Measurements from ENCODE around the gene OVCH2. TPM values are rescaled to one million over a fixed set of nuclear protein-coding genes. Genes with fewer than 3 reads are reported as not detected.

The OVCH2 gene
- total and polyA plus RNA-seq, 2 experiments from 2014 or later = 0.34 TPM; not detected in 1

DNA sequence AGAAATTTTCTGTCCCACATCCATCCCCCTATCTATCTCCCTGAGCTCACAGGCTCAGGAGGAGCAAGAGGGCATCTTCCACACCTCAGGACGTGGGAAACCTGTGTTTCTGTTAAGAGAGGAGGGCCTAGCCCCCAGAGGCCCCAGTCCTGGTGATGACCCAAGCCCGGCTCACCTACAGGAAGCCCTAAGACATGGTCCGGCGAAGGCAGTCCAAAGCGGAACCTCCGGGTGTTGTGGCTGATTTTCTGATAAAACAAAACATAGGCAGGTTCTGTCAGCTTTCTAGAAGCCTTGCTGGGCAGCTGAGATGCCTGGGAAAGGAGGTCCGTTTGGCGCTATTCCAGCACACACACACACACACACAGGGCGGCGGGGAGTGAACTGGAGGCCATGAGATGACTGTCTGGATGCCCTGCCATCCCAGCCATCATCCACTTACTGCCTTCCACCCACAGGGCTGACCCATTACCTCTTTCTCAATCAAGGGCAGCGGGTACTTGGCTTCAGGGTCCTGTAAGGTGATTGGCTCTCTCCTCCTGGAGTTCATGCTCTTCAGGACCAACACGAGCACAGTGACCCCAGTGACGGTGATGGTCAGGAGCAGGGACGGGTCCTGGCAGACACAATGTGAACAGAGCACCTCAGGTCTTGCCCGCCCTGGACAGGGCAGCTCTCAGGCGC lies 33.9 kb downstream of the OVCH2 start:
- Histone ChIP-seq H2AFZ (no peak overlapping the region), H3K27ac (no peak overlapping the region), H3K4me1 (ENCODE audit: insufficient read depth) (peaks cover 14% of the 10 kb centered on the region), H3K4me3 (no peak overlapping the region), H3K36me3 (ENCODE audit: low read depth) (no peaks in the 10 kb centered on the region), H3K9ac (no peak overlapping the region), H3F3A (ENCODE audit: insufficient read depth) (peaks cover 28% of the 10 kb centered on the region), H3K9me2 (ENCODE audit: insufficient read depth) (no peaks in the 10 kb centered on the region), H3K9me3 (ENCODE audit: low read depth) (no peaks in the 10 kb centered on the region), H4K20me1 (ENCODE audit: insufficient read depth) (no peaks in the 10 kb centered on the region), H3K27me3 (replicated peaks; ENCODE audit: insufficient read depth) (no peaks in the 10 kb centered on the region), H3K79me2 (ENCODE audit: insufficient read depth) (no peaks in the 10 kb centered on the region), H3K4me2 (ENCODE audit: unreplicated experiment) (no peak overlapping the region)
- WGBS, 2 experiments (ENCODE audit: low coverage in 1 of 2, low lambda C conversion rate in 2 of 2, missing lambda C conversion rate in 2 of 2) = 94 to 95% methylated on average over 16 of the region's 16 CpGs
- DNase-seq = no peak
- in situ Hi-C loops (cut with MboI) = no loop called here
- no peak for TF ChIP-seq EZH2phosphoT487 (IDR thresholded peaks at IDR 0.05; ENCODE audit: insufficient read depth, low read depth)
- no peak for TF ChIP-seq EZH2 (IDR thresholded peaks at IDR 0.05; ENCODE audit: insufficient read depth, poor library complexity, severe bottlenecking)

DNA sequence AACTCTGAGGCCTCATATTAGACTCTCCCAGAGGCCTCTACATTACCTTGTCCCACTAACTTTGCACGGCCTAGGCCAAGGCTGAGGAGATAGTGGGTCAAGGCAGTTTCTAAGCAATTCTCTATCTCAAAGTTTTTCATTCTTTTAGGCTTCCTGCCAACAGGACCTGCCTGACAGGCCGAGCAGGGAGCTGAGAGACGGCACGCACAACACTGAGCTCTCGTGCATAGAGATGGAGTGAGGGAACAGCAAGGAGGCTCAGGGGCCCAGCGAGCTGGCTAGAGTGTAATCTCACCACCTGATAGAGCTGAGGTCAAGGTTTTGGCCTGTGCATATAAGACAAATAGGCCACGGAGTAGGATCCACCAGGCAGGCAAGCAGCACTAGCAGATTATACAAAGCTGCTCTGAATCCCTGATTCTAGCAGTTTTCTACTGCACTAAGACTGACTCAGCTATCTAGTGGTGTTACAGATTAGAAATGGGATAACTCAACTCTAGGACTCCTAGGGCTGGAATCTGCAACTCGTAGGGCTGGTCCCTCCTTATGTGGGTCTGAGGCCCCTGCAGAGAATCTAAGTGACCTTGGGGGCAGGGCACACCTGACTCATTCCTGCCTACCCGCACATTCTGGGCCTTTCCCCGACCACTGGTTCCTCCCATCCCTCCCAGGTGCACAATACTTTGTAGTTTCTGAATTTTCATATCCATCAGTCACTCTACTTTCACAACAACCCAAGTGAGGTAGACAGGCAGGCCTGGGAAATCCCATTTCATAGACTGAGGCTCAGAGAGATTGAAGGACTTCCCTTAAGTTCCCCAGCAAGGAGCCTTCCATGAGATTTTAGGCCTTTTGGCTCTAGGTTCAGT lies 34.7 kb downstream of the OVCH2 start:
- Histone ChIP-seq H3K9me3 (ENCODE audit: low read depth) (no peaks in the 10 kb centered on the region), H3K36me3 (ENCODE audit: low read depth) (no peaks in the 10 kb centered on the region), H3K27ac (no peak overlapping the region), H3K9me2 (ENCODE audit: insufficient read depth) (no peaks in the 10 kb centered on the region), H3K4me2 (ENCODE audit: unreplicated experiment) (no peak overlapping the region), H3K9ac (no peak overlapping the region), H3K4me3 (no peak overlapping the region), H3K4me1 (ENCODE audit: insufficient read depth) (peaks cover 5% of the 10 kb centered on the region), H3K79me2 (ENCODE audit: insufficient read depth) (no peaks in the 10 kb centered on the region), H3K27me3 (replicated peaks; ENCODE audit: insufficient read depth) (no peaks in the 10 kb centered on the region), H3F3A (ENCODE audit: insufficient read depth) (peaks cover 20% of the 10 kb centered on the region), H4K20me1 (ENCODE audit: insufficient read depth) (no peaks in the 10 kb centered on the region), H2AFZ (no peak overlapping the region)
- WGBS, 2 experiments (ENCODE audit: low coverage in 1 of 2, low lambda C conversion rate in 2 of 2, missing lambda C conversion rate in 2 of 2) = 89 to 94% methylated on average over 10 of the region's 10 CpGs
- TF ChIP-seq EZH2phosphoT487 (IDR thresholded peaks at IDR 0.05; ENCODE audit: insufficient read depth, low read depth) = no peak
- no peak for TF ChIP-seq EZH2 (IDR thresholded peaks at IDR 0.05; ENCODE audit: insufficient read depth, poor library complexity, severe bottlenecking)
- no peak for DNase-seq
- in situ Hi-C loops (cut with MboI) = no loop called here

DNA sequence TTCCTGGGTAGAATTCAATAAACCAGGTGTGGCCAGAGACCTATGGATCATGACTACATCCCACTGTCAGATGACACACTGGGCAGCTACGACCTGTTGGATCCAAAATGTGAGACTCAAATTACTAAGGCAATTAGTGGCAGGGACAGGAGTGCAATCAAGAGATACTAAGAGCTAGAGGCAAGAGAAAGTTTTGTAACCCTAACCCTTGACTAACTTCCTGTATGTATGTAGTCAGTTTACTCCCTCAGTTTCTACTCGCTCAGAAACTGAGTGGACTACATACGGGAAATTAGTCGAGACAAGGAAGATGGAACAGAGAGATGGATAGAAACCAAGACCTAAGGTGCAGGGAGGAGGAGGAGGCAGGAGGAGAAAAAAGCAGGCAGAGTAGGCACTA lies 35.6 kb downstream of the OVCH2 start:
- H3K27me3 ChIP-seq (replicated peaks; ENCODE audit: insufficient read depth) = no peaks in the 10 kb centered on the region
- no peaks in the 10 kb centered on the region for H3K36me3 ChIP-seq (ENCODE audit: low read depth)
- peaks cover 10% of the 10 kb centered on the region for H3F3A ChIP-seq (ENCODE audit: insufficient read depth)
- no peaks in the 10 kb centered on the region for H3K79me2 ChIP-seq (ENCODE audit: insufficient read depth)
- no peak overlapping the region for H3K4me2 ChIP-seq (ENCODE audit: unreplicated experiment)
- no peaks in the 10 kb centered on the region for H3K9me2 ChIP-seq (ENCODE audit: insufficient read depth)
- in situ Hi-C loops (cut with MboI) = no loop called here
- H3K27ac ChIP-seq = no peak overlapping the region
- no peak for DNase-seq
- no peaks in the 10 kb centered on the region for H3K9me3 ChIP-seq (ENCODE audit: low read depth)
- H4K20me1 ChIP-seq (ENCODE audit: insufficient read depth) = no peaks in the 10 kb centered on the region
- WGBS, 2 experiments (ENCODE audit: low coverage in 1 of 2, low lambda C conversion rate in 2 of 2, missing lambda C conversion rate in 2 of 2) = 67 to 73% methylated on average over 4 of the region's 4 CpGs
- no peak overlapping the region for H3K4me3 ChIP-seq
- H3K4me1 ChIP-seq (ENCODE audit: insufficient read depth) = no peaks in the 10 kb centered on the region
- H2AFZ ChIP-seq = no peak overlapping the region
- TF ChIP-seq EZH2phosphoT487 (IDR thresholded peaks at IDR 0.05; ENCODE audit: insufficient read depth, low read depth) (no peak), EZH2 (IDR thresholded peaks at IDR 0.05; ENCODE audit: insufficient read depth, poor library complexity, severe bottlenecking) (no peak)
- no peak overlapping the region for H3K9ac ChIP-seq

DNA sequence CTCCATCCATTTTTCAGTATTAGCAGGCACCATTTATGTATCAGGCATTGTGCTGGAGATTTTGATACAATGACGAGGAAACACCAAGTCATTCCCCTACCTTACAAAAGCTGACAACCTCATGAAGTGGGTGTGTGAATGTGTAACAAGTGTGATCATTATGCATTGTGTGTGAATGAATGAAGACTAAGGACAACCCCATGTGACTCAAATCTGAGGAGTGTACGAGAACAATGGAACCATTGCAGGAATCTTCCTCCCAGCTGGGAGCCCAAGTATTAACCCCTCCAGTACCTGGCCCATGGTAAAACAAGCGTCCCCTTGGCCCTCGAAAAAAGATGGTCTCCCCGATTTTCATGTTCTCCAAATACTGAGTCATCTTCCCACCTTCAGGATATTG lies 37.4 kb downstream of the OVCH2 start:
- Histone ChIP-seq H3K79me2 (ENCODE audit: insufficient read depth) (no peaks in the 10 kb centered on the region), H3K27me3 (replicated peaks; ENCODE audit: insufficient read depth) (no peaks in the 10 kb centered on the region), H3K4me2 (ENCODE audit: unreplicated experiment) (no peak overlapping the region), H3F3A (ENCODE audit: insufficient read depth) (no peaks in the 10 kb centered on the region), H3K36me3 (ENCODE audit: low read depth) (no peaks in the 10 kb centered on the region), H4K20me1 (ENCODE audit: insufficient read depth) (no peaks in the 10 kb centered on the region), H2AFZ (no peak overlapping the region), H3K4me1 (ENCODE audit: insufficient read depth) (no peaks in the 10 kb centered on the region), H3K9me3 (ENCODE audit: low read depth) (no peaks in the 10 kb centered on the region), H3K9ac (no peak overlapping the region), H3K27ac (no peak overlapping the region), H3K9me2 (ENCODE audit: insufficient read depth) (no peaks in the 10 kb centered on the region), H3K4me3 (no peak overlapping the region)
- WGBS, 2 experiments (ENCODE audit: low coverage in 1 of 2, low lambda C conversion rate in 2 of 2, missing lambda C conversion rate in 2 of 2) = 79% methylated on average over 5 of the region's 5 CpGs
- no peak for DNase-seq
- in situ Hi-C loops (cut with MboI) = no loop called here
- no peak for TF ChIP-seq EZH2phosphoT487 (IDR thresholded peaks at IDR 0.05; ENCODE audit: insufficient read depth, low read depth)
- TF ChIP-seq EZH2 (IDR thresholded peaks at IDR 0.05; ENCODE audit: insufficient read depth, poor library complexity, severe bottlenecking) = no peak

All from GM23248 (cell line).